Left lobe of liver (tissue), 2 donors: ENCODE data around the gene CPN2. TPM values are rescaled to one million over a fixed set of nuclear protein-coding genes. Genes with fewer than 3 reads are reported as not detected.

ENCODE experiments used
- ATAC-seq: fragments of 200-7000 bp; cut with Tn5 transposase; one replicate; pipeline ENCODE4 v1.9.1; 2020; ENCODE audit warnings: mild to moderate bottlenecking, moderate library complexity
- DNase-seq: peaks from one replicate; pipeline ENCODE4 v3.0.0-alpha.2; 2020; ENCODE audit warnings: low spot score
- total RNA-seq: library from RNA; stranded (reverse); gene quantifications from one replicate; pipeline ENCODE4 v1.2.1, GENCODE V29; 2021
- donor health status: DM: no; HTN: no; CAD: no; lungs with moderate emphysema.
- donor health status: DM: no; HTN: yes; CAD: no.

Gene CPN2
- total RNA-seq, 1 donor from 2014 or later = 159 TPM

GRCh38 chr3:194357681-194358080 lies 6.6 kb upstream of the CPN2 start:
- DNase-seq (no peak), ATAC-seq (no peak)

GRCh38 chr3:194355379-194355778 lies 4.3 kb upstream of the CPN2 start:
- no peak for DNase-seq
- ATAC-seq = no peak

GRCh38 chr3:194354315-194354714 lies 3.2 kb upstream of the CPN2 start:
- DNase-seq (no peak), ATAC-seq (no peak)

- ATAC-seq (no peak), DNase-seq (no peak)
Measured at GRCh38 chr3:194352667-194353246, 1.6 kb upstream of the CPN2 start.

- no peak for ATAC-seq
Measured at GRCh38 chr3:194351952-194352536, 916 bp upstream of the CPN2 start.

GRCh38 chr3:194350726-194351071 lies 429 bp downstream of the CPN2 start:
- no peak for DNase-seq
- no peak for ATAC-seq

More at GRCh38 chr3:194351952-194352536, 916 bp upstream of the CPN2 start:
- DNase-seq = no peak

- DNase-seq (no peak), ATAC-seq (no peak)
Measured at GRCh38 chr3:194348354-194348753, 2.8 kb downstream of the CPN2 start.

GRCh38 chr3:194346621-194347020 lies 4.5 kb downstream of the CPN2 start:
- ATAC-seq (no peak), DNase-seq (no peak)

GRCh38 chr3:194346035-194346434 lies 5.1 kb downstream of the CPN2 start:
- ATAC-seq (no peak), DNase-seq (no peak)

GRCh38 chr3:194344012-194344411 lies 7.1 kb downstream of the CPN2 start:
- ATAC-seq (peak; percentile 86), DNase-seq (peak; percentile 70)

- no peak for DNase-seq
- ATAC-seq = no peak
Measured at GRCh38 chr3:194343561-194343893, 7.6 kb downstream of the CPN2 start.

- ATAC-seq (no peak), DNase-seq (no peak)
Measured at GRCh38 chr3:194342861-194343560, 8.1 kb downstream of the CPN2 start.

- ATAC-seq = no peak
- DNase-seq = no peak
Measured at GRCh38 chr3:194340757-194341400, 10.2 kb downstream of the CPN2 start.

- ATAC-seq = no peak
- no peak for DNase-seq
Measured at GRCh38 chr3:194339840-194340239, 11.3 kb downstream of the CPN2 start.

GRCh38 chr3:194339356-194339755 lies 11.8 kb downstream of the CPN2 start:
- no peak for DNase-seq
- ATAC-seq = no peak

GRCh38 chr3:194337965-194338753 lies 13.0 kb downstream of the CPN2 start:
- DNase-seq (no peak), ATAC-seq (peak; percentile 35)

- ATAC-seq (no peak), DNase-seq (no peak)
Measured at GRCh38 chr3:194336601-194337355, 14.3 kb downstream of the CPN2 start.

- ATAC-seq = no peak
- no peak for DNase-seq
Measured at GRCh38 chr3:194333981-194334320, 17.2 kb downstream of the CPN2 start.

GRCh38 chr3:194333212-194333980 lies 17.7 kb downstream of the CPN2 start:
- ATAC-seq (peak; percentile 87), DNase-seq (peak; percentile 92)

GRCh38 chr3:194332858-194333211 lies 18.3 kb downstream of the CPN2 start:
- ATAC-seq = peak; percentile 36
- peak; percentile 71 for DNase-seq
